ENCODE measurements around the gene ADGRB2.

DNA sequence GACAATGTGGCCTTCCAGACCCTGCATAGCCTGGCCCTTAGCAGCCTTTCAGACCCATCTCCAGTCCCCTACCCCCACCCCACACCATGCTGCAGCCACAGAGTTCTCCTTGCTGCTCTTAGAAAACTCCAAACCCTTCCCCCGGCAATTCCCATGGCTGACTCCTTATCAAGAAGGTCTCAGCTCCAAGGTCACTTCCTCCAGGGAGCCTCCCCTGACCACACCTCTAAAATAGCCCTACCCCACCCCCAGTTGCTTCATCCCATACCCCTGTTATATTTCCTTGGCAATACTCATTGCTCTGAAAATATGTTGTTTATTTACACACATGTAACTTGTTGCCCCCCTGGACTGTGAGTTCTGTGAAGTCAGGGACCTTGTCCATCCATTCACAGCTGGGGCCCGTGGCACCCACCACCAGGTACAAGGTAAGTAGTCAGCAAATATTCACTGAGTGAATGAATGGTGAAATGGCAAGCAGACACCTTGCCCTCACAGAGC lies 4.3 kb upstream of the ADGRB2 start:
- no peak for TF ChIP-seq POLR2A (IDR thresholded peaks at IDR 0.05; ENCODE audit: low read length)
- no peak for TF ChIP-seq GATA1 (IDR thresholded peaks at IDR 0.05; ENCODE audit: low read depth, low read length)
